ENCODE measurements around the gene DACT1. TPM values are rescaled to one million over a fixed set of nuclear protein-coding genes. Genes with fewer than 3 reads are reported as not detected.

The DACT1 gene
- total and polyA plus RNA-seq, 2 experiments from 2014 or later: 6.8 to 26.9 TPM

- 0 out of 2 replicates have a peak, but pooled peaks cover under 1% of the 10 kb centered on the region for H3F3A ChIP-seq (ENCODE audit: insufficient read depth)
- no peak overlapping the region for H3K9ac ChIP-seq
- DNase-seq: no peak
- H3K36me3 ChIP-seq (ENCODE audit: low read depth): no peaks in the 10 kb centered on the region
- in situ Hi-C loops (cut with MboI): no loop called here
- H4K20me1 ChIP-seq (ENCODE audit: insufficient read depth): no peaks in the 10 kb centered on the region
- WGBS, 2 experiments (ENCODE audit: low coverage in 1 of 2, low lambda C conversion rate in 2 of 2, missing lambda C conversion rate in 2 of 2): 65 to 77% methylated on average over 3 of the region's 3 CpGs
- TF ChIP-seq EZH2 (IDR thresholded peaks at IDR 0.05; ENCODE audit: insufficient read depth, poor library complexity, severe bottlenecking): no peak
- TF ChIP-seq EZH2phosphoT487 (IDR thresholded peaks at IDR 0.05; ENCODE audit: insufficient read depth, low read depth): no peak
- H2AFZ ChIP-seq: no peak overlapping the region
- no peaks in the 10 kb centered on the region for H3K27me3 ChIP-seq (replicated peaks; ENCODE audit: insufficient read depth)
- H3K9me2 ChIP-seq (ENCODE audit: insufficient read depth): no peaks in the 10 kb centered on the region
- H3K4me3 ChIP-seq: no peak overlapping the region
- H3K9me3 ChIP-seq (ENCODE audit: low read depth): no peaks in the 10 kb centered on the region
- H3K79me2 ChIP-seq (ENCODE audit: insufficient read depth): no peaks in the 10 kb centered on the region
- H3K4me2 ChIP-seq (ENCODE audit: unreplicated experiment): no peak overlapping the region
- H3K27ac ChIP-seq: no peak overlapping the region
- H3K4me1 ChIP-seq (ENCODE audit: insufficient read depth): no peaks in the 10 kb centered on the region
These were observed 19.1 kb downstream of the DACT1 start for GRCh38 chr14:58656671-58657411.

- H3K4me1 ChIP-seq (ENCODE audit: insufficient read depth): peaks cover 9% of the 10 kb centered on the region
- TF ChIP-seq EZH2 (IDR thresholded peaks at IDR 0.05; ENCODE audit: insufficient read depth, poor library complexity, severe bottlenecking) (no peak), EZH2phosphoT487 (IDR thresholded peaks at IDR 0.05; ENCODE audit: insufficient read depth, low read depth) (no peak)
- no peak overlapping the region for H3K4me3 ChIP-seq
- no peak overlapping the region for H3K27ac ChIP-seq
- H3K9me2 ChIP-seq (ENCODE audit: insufficient read depth): no peaks in the 10 kb centered on the region
- DNase-seq: no peak
- no peaks in the 10 kb centered on the region for H3K9me3 ChIP-seq (ENCODE audit: low read depth)
- no peak overlapping the region for H2AFZ ChIP-seq
- in situ Hi-C loops (cut with MboI): no loop called here
- H3K9ac ChIP-seq: no peak overlapping the region
- H4K20me1 ChIP-seq (ENCODE audit: insufficient read depth): no peaks in the 10 kb centered on the region
- H3K36me3 ChIP-seq (ENCODE audit: low read depth): no peaks in the 10 kb centered on the region
- H3K79me2 ChIP-seq (ENCODE audit: insufficient read depth): no peaks in the 10 kb centered on the region
- no peak overlapping the region for H3K4me2 ChIP-seq (ENCODE audit: unreplicated experiment)
- 92 to 96% methylated on average over 1 of the region's 1 CpG for WGBS, 2 experiments (ENCODE audit: low coverage in 1 of 2, low lambda C conversion rate in 2 of 2, missing lambda C conversion rate in 2 of 2)
- H3F3A ChIP-seq (ENCODE audit: insufficient read depth): 0 out of 2 replicates have a peak, but pooled peaks cover 7% of the 10 kb centered on the region
- no peaks in the 10 kb centered on the region for H3K27me3 ChIP-seq (replicated peaks; ENCODE audit: insufficient read depth)
These were observed 21.3 kb downstream of the DACT1 start for GRCh38 chr14:58659061-58659460.

GRCh38 chr14:58659846-58660245 is 22.1 kb downstream of the DACT1 start:
- Histone ChIP-seq H3K9me2 (ENCODE audit: insufficient read depth) (no peaks in the 10 kb centered on the region), H4K20me1 (ENCODE audit: insufficient read depth) (no peaks in the 10 kb centered on the region), H3K9me3 (ENCODE audit: low read depth) (no peaks in the 10 kb centered on the region), H3K4me2 (ENCODE audit: unreplicated experiment) (no peak overlapping the region), H3F3A (ENCODE audit: insufficient read depth) (0 out of 2 replicates have a peak, but pooled peaks cover 10% of the 10 kb centered on the region), H3K4me1 (ENCODE audit: insufficient read depth) (peaks cover 14% of the 10 kb centered on the region), H3K36me3 (ENCODE audit: low read depth) (no peaks in the 10 kb centered on the region), H2AFZ (no peak overlapping the region), H3K27me3 (replicated peaks; ENCODE audit: insufficient read depth) (no peaks in the 10 kb centered on the region), H3K27ac (no peak overlapping the region), H3K9ac (no peak overlapping the region), H3K4me3 (no peak overlapping the region), H3K79me2 (ENCODE audit: insufficient read depth) (no peaks in the 10 kb centered on the region)
- in situ Hi-C loops (cut with MboI): no loop called here
- TF ChIP-seq EZH2phosphoT487 (IDR thresholded peaks at IDR 0.05; ENCODE audit: insufficient read depth, low read depth): no peak
- TF ChIP-seq EZH2 (IDR thresholded peaks at IDR 0.05; ENCODE audit: insufficient read depth, poor library complexity, severe bottlenecking): no peak
- 86 to 90% methylated on average over 6 of the region's 6 CpGs for WGBS, 2 experiments (ENCODE audit: low coverage in 1 of 2, low lambda C conversion rate in 2 of 2, missing lambda C conversion rate in 2 of 2)
- no peak for DNase-seq

GRCh38 chr14:58660407-58660806 is 22.6 kb downstream of the DACT1 start:
- Histone ChIP-seq H4K20me1 (ENCODE audit: insufficient read depth) (no peaks in the 10 kb centered on the region), H3K4me1 (ENCODE audit: insufficient read depth) (peaks cover 14% of the 10 kb centered on the region), H3K36me3 (ENCODE audit: low read depth) (no peaks in the 10 kb centered on the region), H3F3A (ENCODE audit: insufficient read depth) (0 out of 2 replicates have a peak, but pooled peaks cover 10% of the 10 kb centered on the region), H3K4me3 (no peak overlapping the region), H3K27ac (no peak overlapping the region), H3K79me2 (ENCODE audit: insufficient read depth) (no peaks in the 10 kb centered on the region), H3K9me3 (ENCODE audit: low read depth) (no peaks in the 10 kb centered on the region), H3K9ac (no peak overlapping the region), H2AFZ (no peak overlapping the region), H3K27me3 (replicated peaks; ENCODE audit: insufficient read depth) (no peaks in the 10 kb centered on the region), H3K4me2 (ENCODE audit: unreplicated experiment) (no peak overlapping the region), H3K9me2 (ENCODE audit: insufficient read depth) (no peaks in the 10 kb centered on the region)
- TF ChIP-seq EZH2phosphoT487 (IDR thresholded peaks at IDR 0.05; ENCODE audit: insufficient read depth, low read depth) (no peak), EZH2 (IDR thresholded peaks at IDR 0.05; ENCODE audit: insufficient read depth, poor library complexity, severe bottlenecking) (no peak)
- in situ Hi-C loops (cut with MboI): no loop called here
- WGBS, 2 experiments (ENCODE audit: low coverage in 1 of 2, low lambda C conversion rate in 2 of 2, missing lambda C conversion rate in 2 of 2): 90 to 92% methylated on average over 3 of the region's 3 CpGs
- DNase-seq: no peak
